ENCODE data around the gene TYMS. TPM values are rescaled to one million over a fixed set of nuclear protein-coding genes. Genes with fewer than 3 reads are reported as not detected.

TYMS gene
- total RNA-seq, 2 experiments from 2014 or later, result 324 to 329 TPM

DNA sequence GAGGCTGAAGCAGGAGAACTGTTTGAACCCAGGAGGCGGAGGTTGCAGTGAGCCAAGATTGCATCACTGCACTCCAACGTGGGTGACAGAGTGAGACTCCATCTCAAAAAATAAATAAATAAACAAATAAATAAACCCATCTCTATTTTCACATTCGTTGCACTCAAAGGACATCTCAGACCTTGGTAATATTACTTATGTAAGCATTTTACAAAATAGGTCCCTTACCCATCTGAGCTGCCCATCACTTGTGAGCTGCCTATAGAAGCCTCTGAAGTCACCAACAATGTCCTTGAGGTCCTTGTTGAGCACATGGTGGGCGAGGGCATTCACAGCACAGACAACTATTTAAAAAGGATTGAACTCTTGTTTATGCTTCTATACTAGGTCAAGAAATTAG is 39.6 kb downstream of the TYMS start:
- peaks cover 2% of the 10 kb centered on the region for H3K4me1 Mint-ChIP-seq (ENCODE audit: low read depth)
- no peak overlapping the region for H3K27ac Mint-ChIP-seq
- ATAC-seq (no peak), DNase-seq (no peak)
- intact Hi-C loops (cut with micrococcal nuclease), result no loop called here
- H3K9me3 Mint-ChIP-seq, result no peaks in the 10 kb centered on the region
- ChIA-PET CTCF (interaction anchor here (1.4 kb wide), 1 partner anchor 73 kb away, joined by 3 read pairs; no protein-coding TSS in a partner anchor), POLR2A (interaction anchor here (1.6 kb wide), 1 partner anchor 10 kb away, joined by 4 read pairs; no protein-coding TSS in a partner anchor)
- no peak overlapping the region for H3K4me3 Mint-ChIP-seq
- H3K36me3 Mint-ChIP-seq (ENCODE audit: low read depth), result peaks cover 50% of the 10 kb centered on the region
- no peaks in the 10 kb centered on the region for H3K27me3 Mint-ChIP-seq
- TF ChIP-seq, protein P1, sequence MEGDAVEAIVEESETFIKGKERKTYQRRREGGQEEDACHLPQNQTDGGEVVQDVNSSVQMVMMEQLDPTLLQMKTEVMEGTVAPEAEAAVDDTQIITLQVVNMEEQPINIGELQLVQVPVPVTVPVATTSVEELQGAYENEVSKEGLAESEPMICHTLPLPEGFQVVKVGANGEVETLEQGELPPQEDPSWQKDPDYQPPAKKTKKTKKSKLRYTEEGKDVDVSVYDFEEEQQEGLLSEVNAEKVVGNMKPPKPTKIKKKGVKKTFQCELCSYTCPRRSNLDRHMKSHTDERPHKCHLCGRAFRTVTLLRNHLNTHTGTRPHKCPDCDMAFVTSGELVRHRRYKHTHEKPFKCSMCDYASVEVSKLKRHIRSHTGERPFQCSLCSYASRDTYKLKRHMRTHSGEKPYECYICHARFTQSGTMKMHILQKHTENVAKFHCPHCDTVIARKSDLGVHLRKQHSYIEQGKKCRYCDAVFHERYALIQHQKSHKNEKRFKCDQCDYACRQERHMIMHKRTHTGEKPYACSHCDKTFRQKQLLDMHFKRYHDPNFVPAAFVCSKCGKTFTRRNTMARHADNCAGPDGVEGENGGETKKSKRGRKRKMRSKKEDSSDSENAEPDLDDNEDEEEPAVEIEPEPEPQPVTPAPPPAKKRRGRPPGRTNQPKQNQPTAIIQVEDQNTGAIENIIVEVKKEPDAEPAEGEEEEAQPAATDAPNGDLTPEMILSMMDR (IDR thresholded peaks at IDR 0.05), result no peak

DNA sequence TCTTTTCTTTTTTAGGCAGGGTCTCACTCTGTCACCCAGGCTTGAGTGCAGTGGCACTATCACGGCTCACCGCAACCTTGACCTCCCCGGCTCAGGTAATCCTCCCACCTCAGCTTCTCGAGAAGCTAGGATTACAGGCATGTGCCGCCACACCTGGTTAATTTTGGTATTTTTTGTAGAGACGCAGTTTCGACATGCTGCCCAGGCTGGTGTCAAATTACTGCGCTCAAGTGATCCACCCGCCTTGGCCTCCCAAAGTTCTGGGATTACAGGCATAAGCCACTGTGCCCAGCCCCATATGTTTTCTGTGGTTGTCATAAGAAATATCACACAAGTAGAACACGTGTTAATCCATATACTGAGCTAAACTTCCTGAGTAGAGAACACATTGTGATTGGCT is 40.3 kb downstream of the TYMS start:
- Mint-ChIP-seq H3K36me3 (ENCODE audit: low read depth) (peaks cover 47% of the 10 kb centered on the region), H3K4me1 (ENCODE audit: low read depth) (peaks cover 3% of the 10 kb centered on the region)
- no peak for ATAC-seq

DNA sequence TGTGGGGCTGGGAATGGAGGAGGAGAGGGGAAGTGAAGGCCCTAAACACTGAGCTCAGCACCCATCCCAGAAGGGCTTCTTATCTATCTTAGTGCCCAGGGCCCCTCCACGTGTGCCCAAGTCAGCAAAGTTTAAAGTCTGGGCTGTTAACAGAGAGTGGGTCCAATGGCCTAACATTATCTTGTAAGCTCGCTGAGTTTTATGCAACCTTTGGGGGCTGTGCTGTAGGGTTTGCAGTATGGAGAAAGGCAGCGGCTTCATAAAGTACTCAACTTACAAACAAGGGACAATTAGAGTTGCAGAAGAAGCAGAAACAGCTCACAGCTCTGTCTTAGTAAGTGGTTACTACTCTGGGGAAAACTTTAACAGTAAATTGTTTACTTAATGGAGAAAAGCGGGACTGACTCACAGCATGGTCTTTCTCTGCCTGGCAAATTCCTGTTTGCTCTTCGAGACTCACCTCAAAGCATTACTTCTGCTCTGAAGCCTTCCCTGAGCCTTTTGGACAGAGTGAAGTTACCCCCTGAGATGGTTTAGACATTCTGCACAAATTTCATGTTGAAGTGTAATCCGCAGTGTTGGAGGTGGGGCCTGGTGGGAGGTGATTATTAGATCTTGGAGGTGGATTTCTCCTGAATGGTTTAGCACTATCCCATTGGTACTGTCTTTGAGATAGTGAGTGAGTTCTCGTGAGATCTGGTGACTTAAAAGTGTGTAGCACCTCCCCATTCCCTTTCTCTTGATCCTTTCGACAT is 45.9 kb downstream of the TYMS start:
- Mint-ChIP-seq H3K36me3 (ENCODE audit: low read depth) (peaks cover 58% of the 10 kb centered on the region), H3K9me3 (no peaks in the 10 kb centered on the region), H3K4me1 (ENCODE audit: low read depth) (peaks cover 29% of the 10 kb centered on the region), H3K27ac (peak overlapping the region; percentile 82), H3K4me3 (no peak overlapping the region), H3K27me3 (no peaks in the 10 kb centered on the region)
- POLR2A ChIA-PET, result interaction anchor here (0.6 to 1.0 kb wide), 3 partner anchors 9 to 28 kb away, joined by 3 read pairs; partner anchors contain the start of gene ENOSF1
- intact Hi-C loops (cut with micrococcal nuclease), result no loop called here
- ATAC-seq, result no peak
- DNase-seq, result no peak
- CTCF ChIA-PET, result interaction anchor here (0.8 kb wide), 1 partner anchor 136 kb away, joined by 3 read pairs; no protein-coding TSS in a partner anchor
- TF ChIP-seq, protein P1 (IDR thresholded peaks at IDR 0.05), result no peak

More for the DNA sequence above, 40.3 kb downstream of the TYMS start:
- H3K27me3 Mint-ChIP-seq, result no peaks in the 10 kb centered on the region
- no peak overlapping the region for H3K27ac Mint-ChIP-seq
- ChIA-PET CTCF (no interaction called here), POLR2A (no interaction called here)
- TF ChIP-seq, protein P1 (IDR thresholded peaks at IDR 0.05), result no peak
- no peak for DNase-seq
- no peaks in the 10 kb centered on the region for H3K9me3 Mint-ChIP-seq
- no peak overlapping the region for H3K4me3 Mint-ChIP-seq
- intact Hi-C loops (cut with micrococcal nuclease), result no loop called here

DNA sequence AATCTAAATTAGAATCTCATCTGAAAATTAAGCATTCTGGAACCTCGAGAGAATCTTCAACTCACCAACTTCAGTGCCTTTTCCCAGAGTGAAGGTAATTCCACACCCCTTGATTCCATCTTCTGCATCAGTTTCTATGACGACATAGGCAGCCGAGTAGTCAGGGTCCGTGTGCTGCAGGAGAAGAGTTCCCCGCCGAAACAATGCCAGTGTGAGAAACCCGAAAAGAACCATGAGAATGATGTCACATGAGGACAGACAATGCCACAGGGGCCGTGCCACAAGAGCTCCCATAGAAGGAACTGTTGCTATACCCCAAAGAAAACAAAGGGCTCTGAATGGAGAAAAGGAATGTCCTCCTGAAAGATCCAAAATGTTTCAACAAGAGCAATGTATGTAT is 49.0 kb downstream of the TYMS start:
- Mint-ChIP-seq H3K4me3 (no peak overlapping the region), H3K27ac (peak overlapping the region; percentile 32), H3K4me1 (ENCODE audit: low read depth) (peaks cover 52% of the 10 kb centered on the region), H3K27me3 (no peaks in the 10 kb centered on the region), H3K36me3 (ENCODE audit: low read depth) (peaks cover 70% of the 10 kb centered on the region), H3K9me3 (no peaks in the 10 kb centered on the region)
- CTCF ChIA-PET, result no interaction called here
- TF ChIP-seq, protein P1 (IDR thresholded peaks at IDR 0.05), result no peak
- POLR2A ChIA-PET, result interaction anchor here (0.7 kb wide), 1 partner anchor 11 kb away, joined by 4 read pairs; no protein-coding TSS in a partner anchor
- intact Hi-C loops (cut with micrococcal nuclease), result no loop called here
- no peak for DNase-seq
- no peak for ATAC-seq

DNA sequence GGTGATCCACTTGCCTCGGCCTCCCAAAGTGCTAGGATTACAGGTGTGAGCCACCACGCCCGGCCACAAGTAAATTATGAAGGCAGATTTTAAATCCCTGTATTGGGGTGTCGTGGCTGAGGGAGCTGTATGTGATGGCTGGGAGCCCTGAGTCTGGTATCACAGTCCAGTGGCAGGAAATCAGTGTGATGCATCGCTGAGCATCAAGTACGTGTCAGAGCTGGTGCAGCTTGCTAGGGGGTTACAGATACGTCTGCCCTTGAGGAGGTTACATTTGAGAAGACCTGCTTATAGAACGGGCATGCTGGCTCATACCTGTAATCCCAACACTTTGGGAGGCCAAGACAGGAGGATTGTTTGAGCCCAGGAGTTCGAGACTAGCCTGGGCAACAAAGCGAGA is 50.6 kb downstream of the TYMS start:
- intact Hi-C loops (cut with micrococcal nuclease), result no loop called here
- ATAC-seq, result no peak
- Mint-ChIP-seq H3K27me3 (no peaks in the 10 kb centered on the region), H3K36me3 (ENCODE audit: low read depth) (peaks cover 76% of the 10 kb centered on the region), H3K9me3 (no peaks in the 10 kb centered on the region), H3K4me3 (no peak overlapping the region), H3K27ac (no peak overlapping the region), H3K4me1 (ENCODE audit: low read depth) (peaks cover 53% of the 10 kb centered on the region)
- POLR2A ChIA-PET, result no interaction called here
- TF ChIP-seq, protein P1 (IDR thresholded peaks at IDR 0.05), result no peak
- no peak for DNase-seq
- CTCF ChIA-PET, result interaction anchor here (1.2 to 4.0 kb wide), 3 partner anchors 8 to 131 kb away, joined by 6 to 18 read pairs (median 6); no protein-coding TSS in a partner anchor
